GM19351 (cell line): Measurements from ENCODE around the gene SLC45A2.
A peak's percentile ranks its signal among the peaks of the same experiment; 100 is the strongest.
"Not testable (repeated sequence)": the region's sequence is repeated elsewhere in the genome, so short reads cannot be mapped to it uniquely, and the experiment has no call there.

Experiments
- ATAC-seq: cut with Tn5 transposase; IDR thresholded peaks from one replicate; pipeline ENCODE4 v1.9.1; 2021; ENCODE audit warnings: mild to moderate bottlenecking, moderate library complexity; ENCODE audit not compliant: unreplicated experiment

Gene SLC45A2

DNA sequence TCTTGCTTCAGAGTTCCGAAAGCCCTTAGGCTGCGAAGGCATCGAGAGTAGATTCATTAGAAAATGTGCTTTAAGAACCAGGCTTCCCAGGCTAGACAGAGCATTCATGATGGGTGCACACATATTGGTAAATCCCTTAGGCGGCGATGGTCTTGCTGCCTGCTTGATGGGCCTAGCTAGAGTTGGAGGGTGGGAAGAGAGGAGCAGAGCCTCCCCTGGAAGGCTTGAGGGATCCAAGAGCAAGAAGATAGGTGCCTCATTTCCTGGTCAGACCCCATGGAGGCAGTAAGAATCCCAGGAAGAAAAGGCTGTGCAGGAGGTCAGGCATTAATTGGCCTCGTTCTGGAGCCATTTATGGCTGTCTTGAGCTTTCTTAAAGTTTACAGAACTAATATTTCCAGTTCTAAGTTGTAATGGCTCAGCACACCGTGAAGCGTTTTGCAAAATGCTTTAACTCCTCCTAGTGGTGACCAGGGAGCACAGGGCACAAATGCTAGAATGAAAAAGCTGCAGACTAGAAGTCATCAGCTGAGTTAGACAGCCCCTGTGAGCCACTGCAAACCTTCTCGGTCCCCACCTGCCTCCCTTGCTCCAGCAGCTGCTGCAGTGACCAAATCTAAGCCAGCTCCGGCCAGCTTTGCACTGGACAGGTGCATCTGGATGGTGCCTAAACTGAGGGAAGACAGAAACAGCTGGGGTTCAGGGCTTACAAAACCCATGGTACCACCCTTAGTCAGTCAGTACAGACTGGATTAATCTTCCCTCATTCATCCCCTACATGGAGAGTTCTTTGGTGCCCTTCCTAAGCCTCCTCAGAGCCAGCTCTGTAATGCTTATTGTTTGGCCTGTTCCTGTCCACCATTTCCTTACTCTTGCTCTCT, 14.7 kb downstream of the SLC45A2 start:
- ATAC-seq: peak; percentile 84

DNA sequence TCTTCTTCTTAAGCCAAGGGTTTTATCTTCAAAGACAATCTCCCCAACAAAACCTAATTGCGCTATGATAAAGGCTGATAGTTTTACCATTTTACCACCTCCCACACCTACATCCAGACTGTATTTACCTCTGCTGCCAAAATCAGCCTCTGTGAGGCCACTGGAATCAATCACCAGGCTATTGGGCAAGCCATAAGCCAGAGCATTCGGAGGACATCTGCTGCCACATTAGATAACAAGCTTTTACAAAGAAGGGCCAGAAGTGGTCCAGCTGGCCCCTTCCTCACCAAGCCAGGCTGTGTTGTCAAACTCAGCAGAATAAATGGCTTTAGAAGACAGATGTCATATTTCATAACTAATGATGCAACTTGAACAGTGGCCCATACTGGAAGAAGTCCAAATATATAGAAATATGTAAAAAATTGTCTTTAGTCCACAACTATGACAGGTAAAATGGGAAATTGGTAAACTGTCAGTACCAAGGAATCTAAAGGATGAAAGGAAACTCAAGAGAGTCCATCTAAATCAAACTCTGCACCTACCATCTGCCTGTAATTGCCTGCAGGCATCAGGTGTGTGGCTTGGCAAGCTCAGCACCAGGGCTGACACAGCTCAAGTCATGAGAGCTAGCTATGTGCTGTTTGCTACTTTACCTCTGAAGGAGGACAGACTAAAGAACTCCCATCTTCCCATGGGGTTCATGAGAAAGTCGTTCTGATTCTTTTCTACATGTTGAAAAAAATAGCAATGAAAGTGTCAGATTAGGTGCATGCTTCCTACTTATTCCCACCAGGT, 16.1 kb downstream of the SLC45A2 start:
- no peak for ATAC-seq

- ATAC-seq: no peak
Observed at GRCh38 chr5:33966805-33967204, 17.7 kb downstream of the SLC45A2 start.

GRCh38 chr5:33964132-33964700, 20.3 kb downstream of the SLC45A2 start:
- ATAC-seq: peak; percentile 49

DNA sequence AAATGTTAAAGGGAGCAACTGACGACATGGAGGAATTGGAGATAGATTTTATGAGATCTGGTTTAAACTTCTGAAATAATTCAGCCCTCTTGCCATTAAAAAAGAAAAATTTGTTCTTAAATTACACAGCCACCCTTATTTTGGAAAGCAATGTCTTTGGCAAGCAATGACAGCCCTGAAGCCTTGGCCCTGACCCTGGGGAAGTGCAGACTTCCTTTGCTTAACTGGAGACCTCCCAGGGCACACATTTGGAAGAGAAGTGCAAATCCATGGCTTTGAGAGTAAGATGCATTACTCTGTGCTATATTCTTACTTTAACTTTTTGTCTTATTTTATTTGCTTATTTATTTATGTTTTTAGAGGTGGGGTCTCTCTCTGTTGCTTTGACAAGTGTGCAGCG, 26.3 kb downstream of the SLC45A2 start:
- ATAC-seq: no peak

GRCh38 chr5:33957577-33958150, 26.8 kb downstream of the SLC45A2 start:
- no peak for ATAC-seq

GRCh38 chr5:33952175-33952574, 32.3 kb downstream of the SLC45A2 start:
- not testable (repeated sequence) for ATAC-seq

- no peak for ATAC-seq
Observed at GRCh38 chr5:33944543-33945132, 39.9 kb downstream of the SLC45A2 start.

DNA sequence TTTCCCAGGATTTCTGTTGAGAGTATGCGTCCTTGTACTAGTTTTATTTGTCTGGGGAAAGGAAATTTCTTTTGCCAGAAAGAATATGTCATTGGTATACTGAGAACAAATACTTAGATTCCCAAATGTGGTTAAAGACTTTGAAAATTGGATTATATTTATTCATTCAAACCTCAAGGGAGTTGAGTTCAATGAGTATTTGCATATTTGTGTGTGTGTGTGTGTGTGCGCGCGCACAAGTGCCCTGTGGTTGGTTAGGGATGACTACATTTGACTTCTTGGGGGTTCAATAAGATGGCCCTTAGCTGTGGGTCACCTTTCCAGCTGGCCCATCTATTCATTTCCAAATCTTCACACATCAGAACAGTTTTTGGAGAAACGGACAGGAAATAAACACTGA, 43.4 kb downstream of the SLC45A2 start:
- no peak for ATAC-seq

DNA sequence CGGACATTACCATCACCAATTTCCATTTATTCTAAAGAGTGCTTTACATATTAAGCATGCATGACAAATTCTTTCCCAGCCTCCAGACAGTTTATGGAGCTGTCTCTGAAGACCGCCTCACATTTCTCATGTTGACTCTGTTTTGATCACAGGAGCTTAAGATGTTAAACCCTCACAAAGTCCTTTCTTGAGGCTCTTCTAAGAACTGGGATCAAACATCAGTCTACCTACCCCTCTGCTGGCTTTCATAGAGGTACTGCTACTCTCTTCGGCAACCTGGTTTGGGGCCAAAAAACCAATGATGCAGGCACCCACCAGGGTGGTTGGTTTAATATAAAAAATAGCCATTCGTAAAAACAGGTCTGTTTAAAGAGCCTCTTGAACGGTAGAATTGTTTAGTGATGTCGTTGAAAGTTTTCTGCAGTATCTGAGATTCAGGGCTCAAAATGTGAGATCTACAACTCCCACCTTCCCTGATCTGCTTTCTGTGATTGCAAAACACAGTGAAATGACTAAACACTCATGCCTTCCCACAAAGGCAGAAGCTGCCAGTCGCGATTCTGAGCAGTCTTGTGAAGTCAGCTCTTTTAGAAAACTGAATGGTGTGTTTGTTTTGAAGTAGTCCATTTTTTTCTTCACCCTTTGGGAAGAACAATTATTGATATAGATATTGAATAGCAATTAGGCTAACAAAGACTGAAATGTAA, 44.8 kb downstream of the SLC45A2 start:
- no peak for ATAC-seq

DNA sequence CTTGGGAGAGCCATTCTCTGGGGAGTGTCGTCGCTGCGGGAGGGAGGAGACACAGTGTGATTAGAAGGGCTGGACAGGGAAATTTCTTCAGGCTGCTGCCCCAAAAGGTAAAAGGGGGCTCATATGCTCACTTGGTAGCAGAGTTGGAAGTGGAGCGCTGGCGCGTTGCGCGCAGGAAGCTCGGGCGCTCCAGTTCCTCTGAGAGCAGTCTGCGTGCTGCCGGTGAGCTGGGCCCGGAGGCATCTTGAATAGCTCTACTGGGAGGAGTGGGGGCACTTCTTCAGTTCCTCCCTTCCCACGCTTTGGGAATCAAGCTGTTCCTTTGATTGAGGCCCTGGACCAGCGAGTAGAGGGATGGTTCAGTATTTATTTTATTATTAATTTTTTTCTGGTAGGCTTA, 45.6 kb downstream of the SLC45A2 start:
- ATAC-seq: no peak

DNA sequence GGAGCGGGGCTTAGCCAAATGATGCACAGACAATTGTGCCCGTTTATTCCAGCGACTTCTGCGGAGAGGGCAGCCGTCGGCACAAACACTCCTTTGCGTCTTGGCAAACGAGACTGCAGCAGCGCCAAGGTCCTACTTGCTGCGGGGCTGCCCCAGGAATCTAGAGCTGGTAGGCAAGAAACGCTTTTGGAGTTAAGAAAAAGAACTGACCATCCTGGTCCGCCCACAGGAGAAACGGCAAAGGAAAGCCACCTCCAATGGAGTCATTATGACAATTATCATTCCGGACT, 46.0 kb downstream of the SLC45A2 start:
- ATAC-seq: no peak

DNA sequence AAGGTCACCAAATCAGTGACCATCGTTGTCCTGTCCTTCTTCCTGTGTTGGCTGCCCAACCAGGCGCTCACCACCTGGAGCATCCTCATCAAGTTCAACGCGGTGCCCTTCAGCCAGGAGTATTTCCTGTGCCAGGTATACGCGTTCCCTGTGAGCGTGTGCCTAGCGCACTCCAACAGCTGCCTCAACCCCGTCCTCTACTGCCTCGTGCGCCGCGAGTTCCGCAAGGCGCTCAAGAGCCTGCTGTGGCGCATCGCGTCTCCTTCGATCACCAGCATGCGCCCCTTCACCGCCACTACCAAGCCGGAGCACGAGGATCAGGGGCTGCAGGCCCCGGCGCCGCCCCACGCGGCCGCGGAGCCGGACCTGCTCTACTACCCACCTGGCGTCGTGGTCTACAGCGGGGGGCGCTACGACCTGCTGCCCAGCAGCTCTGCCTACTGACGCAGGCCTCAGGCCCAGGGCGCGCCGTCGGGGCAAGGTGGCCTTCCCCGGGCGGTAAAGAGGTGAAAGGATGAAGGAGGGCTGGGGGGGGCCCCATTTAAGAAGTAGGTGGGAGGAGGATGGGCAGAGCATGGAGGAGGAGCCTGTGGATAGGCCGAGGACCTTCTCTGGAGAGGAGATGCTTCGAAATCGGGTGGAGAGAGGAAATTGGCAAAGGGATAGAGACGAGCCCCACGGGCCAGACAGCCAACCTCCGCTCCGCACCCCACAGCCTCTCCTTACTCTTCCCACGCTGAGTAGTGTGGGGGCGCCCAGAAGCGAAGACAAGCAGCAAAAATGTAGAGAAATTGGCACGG, 46.6 kb downstream of the SLC45A2 start:
- ATAC-seq: no peak

GRCh38 chr5:33937017-33937706, 47.3 kb downstream of the SLC45A2 start:
- ATAC-seq: no peak

GRCh38 chr5:33936381-33937016, 48.0 kb downstream of the SLC45A2 start, which contains the start of gene RXFP3:
Gene RXFP3, plus strand, starts transcription at chr5:33936386. Its CDS starts 355 bp downstream, at chr5:33936741.
- no peak for ATAC-seq

DNA sequence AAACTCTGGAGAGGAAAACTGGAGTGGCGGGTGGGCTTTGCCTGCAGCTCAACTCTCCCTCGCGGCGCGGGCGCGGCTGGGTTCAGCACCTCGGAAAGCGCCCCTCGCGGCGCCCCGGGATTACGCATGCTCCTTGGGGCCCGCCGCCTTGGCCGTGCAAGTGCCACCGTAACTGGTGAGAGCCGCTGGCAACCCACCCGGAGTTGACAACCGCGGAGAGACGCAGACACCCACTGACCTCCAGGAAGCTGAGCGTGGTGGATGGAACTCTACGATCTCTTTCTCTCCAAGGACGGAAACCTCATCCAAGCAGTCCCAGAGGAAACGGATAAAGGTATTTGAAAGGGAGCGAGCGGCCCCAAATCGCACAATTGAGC, 48.5 kb downstream of the SLC45A2 start:
- ATAC-seq: peak; percentile 38

GRCh38 chr5:33934176-33934575, 50.3 kb downstream of the SLC45A2 start:
- peak; percentile 20 for ATAC-seq

DNA sequence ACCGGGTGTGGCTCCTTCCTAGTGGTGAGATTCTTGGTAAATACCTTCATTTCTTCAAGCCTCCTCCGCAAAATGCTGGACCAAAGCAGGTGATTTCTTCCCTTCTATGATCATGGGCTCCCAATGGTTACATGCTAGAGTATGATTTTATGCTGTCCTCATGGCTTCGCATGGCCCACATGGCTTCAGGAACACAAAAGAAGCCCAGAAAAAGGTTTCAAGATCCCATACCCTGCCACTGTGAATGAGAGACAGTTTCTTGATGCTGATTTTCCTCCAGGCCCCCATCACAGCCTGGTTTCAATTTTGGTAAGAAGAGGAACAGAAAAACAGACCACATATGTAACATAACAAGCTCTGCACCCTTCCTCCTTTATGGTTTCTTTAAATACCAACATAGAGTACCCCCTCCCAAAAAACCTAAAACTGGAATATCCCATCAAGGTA, 50.7 kb downstream of the SLC45A2 start:
- ATAC-seq: peak; percentile 88
